Endothelial cell of hepatic sinusoid (primary cell): Measurements from ENCODE around the gene NDUFAF5.

ENCODE experiments used
- in situ Hi-C: cut with HindIII; loops from 2 replicates; pipeline ENCODE4 v1.10.0; 2017; ENCODE audit warnings: low sequenced_read_pairs

NDUFAF5 gene

DNA sequence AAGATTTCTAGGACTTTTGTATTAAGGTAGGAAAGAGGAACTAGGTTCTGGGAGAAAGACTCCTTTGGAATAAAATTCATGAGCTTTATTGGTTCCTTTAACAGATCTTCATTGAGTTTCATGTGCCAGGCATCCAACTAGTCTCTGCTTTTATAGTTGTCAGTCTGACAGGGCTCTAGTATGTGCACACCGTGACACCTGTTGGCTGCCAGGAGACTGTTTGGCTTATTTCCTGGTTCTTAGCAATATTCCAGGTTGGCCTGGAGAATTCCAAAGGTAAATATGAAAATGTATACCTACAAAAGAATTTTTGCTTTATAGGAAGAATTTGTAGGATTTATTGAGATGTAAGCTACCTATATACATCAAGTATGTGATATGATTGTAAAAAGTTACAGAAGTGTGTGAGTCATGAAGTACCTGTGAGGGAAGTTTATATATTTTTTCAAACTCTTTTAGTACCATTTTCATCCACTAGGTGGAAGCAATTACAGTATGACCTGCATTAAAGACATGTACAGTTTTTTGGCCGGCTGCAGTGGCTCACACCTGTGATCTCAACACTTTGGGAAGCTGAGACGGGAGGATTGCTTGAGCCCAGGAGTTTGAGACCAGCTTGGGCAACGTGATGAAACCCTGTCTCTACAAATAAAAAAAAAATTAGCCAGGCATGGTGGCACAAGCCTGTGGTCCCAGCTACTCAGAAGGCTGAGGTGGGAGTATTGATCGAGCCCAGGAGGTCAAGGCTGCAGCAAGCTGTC, 35.2 kb downstream of the NDUFAF5 start:
- in situ Hi-C loops: no loop called here

DNA sequence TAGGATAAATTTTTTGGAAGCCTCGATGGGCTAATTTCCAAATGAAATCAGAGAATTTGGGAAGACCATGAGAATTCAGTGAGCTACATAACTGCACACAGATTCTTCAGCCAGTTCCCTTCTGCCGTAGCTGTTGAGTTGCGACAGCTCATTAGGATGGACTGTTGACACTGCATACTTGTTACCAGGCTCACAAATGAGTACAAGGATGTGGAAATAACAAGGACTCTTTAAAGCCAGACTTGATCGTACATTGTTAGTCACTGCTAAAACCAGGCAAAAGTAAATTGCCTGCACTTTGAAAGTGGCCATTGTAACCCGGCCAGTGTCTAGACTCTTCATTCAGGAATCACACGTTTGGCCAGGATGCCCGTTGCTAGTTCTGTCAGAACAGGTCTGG, 37.0 kb downstream of the NDUFAF5 start:
- in situ Hi-C loops: no loop called here

- in situ Hi-C loops: no loop called here
Observed at GRCh38 chr20:13822459-13822858, 37.6 kb downstream of the NDUFAF5 start.

GRCh38 chr20:13824459-13824858, 39.6 kb downstream of the NDUFAF5 start:
- in situ Hi-C loops: no loop called here

GRCh38 chr20:13825465-13825864, 40.6 kb downstream of the NDUFAF5 start:
- in situ Hi-C loops: no loop called here

DNA sequence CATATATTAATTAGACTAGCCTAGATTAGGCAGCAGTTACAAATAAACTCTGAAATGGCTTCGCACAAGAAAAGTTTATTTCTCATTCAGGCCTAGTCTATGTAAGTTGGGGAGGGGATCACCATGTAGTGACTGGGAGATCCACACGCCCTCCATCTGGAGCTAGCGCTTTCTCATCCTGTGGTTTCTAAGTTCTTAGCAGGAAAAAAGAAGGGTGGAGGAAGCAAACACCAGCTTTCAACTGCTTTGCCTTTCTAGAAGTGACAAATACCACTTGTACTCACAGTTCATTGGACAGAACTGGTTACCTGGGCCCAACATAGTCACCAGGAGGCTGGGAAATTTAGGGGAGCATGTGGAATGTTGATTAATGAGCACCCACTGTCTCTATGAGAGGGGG, 46.6 kb downstream of the NDUFAF5 start:
- in situ Hi-C loops: no loop called here

DNA sequence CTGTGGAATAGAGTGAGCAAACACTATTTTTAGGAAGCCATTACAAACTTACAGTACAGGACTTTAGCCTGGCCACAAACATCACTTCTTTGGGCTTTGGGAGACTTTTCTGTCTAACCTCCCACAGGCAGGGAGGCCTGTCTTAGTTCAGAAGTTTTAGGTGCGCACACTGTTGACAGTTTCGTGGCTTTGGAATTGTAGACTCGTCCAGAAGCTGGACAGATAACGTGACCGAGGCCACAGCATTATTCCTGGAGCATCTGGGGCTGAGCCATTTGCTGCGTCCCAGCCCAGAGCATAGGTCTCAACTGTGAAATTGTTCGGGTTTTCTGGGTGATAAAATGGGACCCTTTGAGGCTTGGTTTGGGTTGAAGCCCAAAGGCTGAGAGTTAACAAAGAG, 53.8 kb downstream of the NDUFAF5 start:
- in situ Hi-C loops: no loop called here

- in situ Hi-C loops: loop anchor here (5.0 kb wide), 1 partner anchor 108 kb away; no protein-coding TSS in a partner anchor
Observed at GRCh38 chr20:13839421-13840092, 54.7 kb downstream of the NDUFAF5 start.

DNA sequence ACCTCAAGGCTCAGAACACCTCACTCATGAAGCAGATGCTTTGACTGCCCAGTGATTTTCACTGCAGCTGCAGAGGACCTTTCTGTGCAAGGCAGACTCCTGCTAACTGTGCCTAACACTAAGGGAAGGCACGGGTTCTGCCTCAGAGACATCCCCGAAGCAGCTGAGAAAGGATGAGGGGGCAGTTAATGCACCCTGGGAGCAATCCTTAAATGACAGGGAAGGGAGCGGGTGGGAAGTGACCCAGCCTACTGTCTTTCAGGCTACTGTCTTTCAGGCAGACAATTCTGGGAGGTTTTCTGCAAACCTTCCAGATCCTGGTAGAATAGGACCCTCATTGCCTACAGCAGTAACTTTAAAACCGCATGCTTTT, 55.3 kb downstream of the NDUFAF5 start:
- in situ Hi-C loops: loop anchor here (5.0 kb wide), 1 partner anchor 107 kb away; no protein-coding TSS in a partner anchor

DNA sequence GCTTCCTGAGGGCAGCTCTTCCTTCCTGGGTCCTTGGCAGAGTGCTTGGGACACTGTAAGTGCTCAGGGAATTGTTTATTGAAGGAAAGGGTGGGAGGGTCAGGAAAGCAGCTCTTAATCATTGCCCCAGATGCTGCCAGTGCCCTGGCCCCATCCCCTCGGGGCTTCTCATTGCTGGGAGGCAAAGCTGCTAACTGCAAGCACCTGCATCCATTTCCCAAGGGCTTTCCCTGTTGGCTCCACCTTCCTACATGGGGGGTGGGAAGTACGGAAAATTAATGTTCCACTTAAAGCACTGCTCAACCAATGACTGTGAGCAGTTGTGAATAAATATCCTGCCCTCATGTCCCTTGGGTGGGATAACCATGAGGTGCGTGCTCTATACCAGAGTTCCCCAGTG, 56.4 kb downstream of the NDUFAF5 start:
- in situ Hi-C loops: loop anchor here (5.0 kb wide), 1 partner anchor 106 kb away; no protein-coding TSS in a partner anchor

DNA sequence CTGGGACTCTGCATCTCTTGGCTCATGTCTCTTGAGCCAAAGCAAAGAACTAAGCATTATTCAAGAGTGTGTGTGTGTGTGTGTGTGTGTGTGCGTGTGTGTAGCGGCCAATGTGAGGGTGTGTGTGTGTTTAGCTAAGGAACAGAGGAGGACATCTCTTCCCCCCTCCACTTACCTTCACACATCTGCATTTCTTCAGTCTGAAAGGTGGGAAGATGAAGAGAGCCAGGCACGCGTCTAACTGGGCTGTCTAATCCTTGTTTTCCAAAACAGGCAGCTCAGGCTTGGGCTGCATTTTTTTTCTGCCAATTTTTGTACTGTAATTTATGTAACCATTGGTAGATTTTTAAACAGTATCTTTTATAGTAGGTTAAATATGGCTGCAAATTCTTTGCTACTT, 59.5 kb downstream of the NDUFAF5 start:
- in situ Hi-C loops: loop anchor here (5.0 kb wide), 1 partner anchor 103 kb away; no protein-coding TSS in a partner anchor

- in situ Hi-C loops: no loop called here
Observed at GRCh38 chr20:13851279-13851678, 66.5 kb downstream of the NDUFAF5 start.

DNA sequence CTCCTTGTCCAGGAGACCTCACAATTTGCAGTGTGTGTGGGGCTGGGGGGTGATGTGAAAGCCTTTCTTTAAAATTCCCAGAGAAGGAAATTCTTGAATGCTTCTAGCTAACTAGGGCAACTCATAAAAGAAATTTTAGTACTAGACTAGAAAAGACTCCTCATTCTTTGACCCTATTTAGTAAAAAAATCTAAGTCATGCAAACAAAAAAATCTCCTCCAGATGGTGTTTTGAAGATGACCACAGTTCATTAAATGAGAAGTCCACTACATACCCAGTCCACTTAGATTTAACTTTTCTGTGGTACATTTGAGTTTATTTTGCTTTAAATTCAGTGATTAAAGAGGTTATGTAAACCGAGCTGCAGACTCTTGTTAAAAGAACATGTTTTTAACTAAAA, 67.5 kb downstream of the NDUFAF5 start:
- in situ Hi-C loops: no loop called here

DNA sequence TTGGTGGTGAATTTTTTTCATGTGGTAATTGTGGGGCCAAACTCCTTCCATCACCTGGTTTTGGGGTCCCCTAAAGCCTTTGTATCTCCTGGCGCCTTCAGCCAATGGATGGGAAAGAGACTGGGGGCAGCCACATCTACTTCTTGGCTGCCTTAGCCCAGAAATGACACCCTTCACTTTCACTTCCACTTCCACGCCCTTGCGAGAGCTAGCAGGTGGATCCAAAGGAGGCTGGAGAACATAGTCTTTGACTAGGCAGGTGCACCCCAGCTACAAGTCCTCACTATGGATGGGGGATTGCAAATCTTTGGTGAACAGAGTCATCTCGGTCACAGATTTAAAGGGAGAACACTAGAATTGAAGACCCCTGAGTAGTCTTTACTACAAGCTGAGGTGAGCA, 70.8 kb downstream of the NDUFAF5 start:
- in situ Hi-C loops: no loop called here

DNA sequence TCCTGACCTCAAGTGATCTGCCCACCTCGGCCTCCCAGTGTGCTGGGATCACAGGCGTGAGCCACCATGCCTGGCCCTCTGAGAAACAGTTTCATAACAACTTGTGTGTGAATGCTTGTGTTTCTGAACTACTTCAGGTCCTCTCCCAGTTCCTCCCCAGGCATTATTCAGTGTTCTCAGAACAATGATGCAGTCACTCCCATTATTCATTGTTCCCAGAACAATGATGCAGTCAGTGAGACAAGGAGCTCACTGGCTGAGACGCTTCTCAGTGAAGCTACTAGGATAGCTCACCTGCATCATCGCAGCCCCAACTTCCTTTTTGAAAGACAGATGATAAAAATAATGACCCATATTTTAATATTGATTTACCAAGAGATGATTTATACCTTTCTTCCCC, 71.5 kb downstream of the NDUFAF5 start:
- in situ Hi-C loops: no loop called here

- in situ Hi-C loops: no loop called here
Observed at GRCh38 chr20:13857304-13857703, 72.5 kb downstream of the NDUFAF5 start.

DNA sequence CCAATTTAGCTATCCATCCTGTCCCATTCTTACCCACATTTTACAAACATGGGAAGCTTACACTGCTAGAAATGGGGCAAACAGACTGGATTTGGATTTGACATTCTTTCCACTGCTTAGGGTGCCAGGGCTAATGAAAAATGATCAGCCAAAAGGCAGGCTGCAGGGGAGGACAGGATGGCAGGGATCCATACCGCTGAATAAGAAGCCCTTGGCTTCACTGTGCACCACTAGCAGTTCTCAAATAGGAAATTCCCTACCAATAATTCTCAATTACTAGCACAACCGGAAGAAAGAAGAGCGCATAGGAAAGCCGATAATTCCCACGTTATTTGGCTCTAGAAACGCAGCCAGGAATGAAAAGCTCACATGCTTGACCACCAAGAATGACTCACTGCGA, 73.1 kb downstream of the NDUFAF5 start:
- in situ Hi-C loops: no loop called here

GRCh38 chr20:13858439-13858838, 73.6 kb downstream of the NDUFAF5 start:
- in situ Hi-C loops: no loop called here

DNA sequence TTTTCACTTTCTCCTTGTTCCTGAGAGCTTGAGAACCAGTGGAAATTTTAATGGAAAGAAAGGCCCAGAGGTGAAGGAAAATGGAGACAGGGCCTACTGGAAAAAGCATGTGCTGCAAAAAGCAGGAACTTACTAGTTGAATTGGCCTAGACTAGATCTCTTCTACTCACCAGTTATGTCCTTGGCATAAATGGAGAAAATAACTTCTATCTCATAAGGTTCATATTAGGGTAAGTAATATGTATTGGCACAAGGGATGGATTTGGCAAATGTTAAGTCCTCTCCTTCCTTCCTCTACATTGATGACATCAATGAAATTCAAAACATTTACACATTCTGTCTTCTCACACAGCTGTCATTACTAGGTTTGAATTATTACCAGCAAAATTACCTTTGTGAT, 74.0 kb downstream of the NDUFAF5 start:
- in situ Hi-C loops: no loop called here

GRCh38 chr20:13862245-13862644, 77.4 kb downstream of the NDUFAF5 start:
- in situ Hi-C loops: no loop called here

DNA sequence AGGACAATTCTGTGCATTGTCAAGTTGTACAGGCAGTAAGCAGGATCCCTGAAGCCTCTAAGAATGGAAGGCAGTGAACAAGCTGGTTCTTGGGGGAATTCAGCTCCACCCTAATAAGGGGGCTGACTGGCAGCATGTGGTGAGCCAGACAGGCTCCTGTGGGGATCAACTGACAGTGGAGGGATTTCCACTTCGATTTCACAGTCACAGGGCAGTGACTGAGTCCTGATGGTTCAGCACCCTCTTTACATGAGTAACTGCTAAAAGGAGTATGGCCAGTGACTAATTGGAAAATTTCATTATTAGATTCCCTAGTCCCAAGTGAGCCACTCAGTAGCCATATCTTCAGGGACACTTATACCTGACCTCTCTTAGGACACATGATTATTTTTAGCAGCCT, 78.4 kb downstream of the NDUFAF5 start:
- in situ Hi-C loops: no loop called here

DNA sequence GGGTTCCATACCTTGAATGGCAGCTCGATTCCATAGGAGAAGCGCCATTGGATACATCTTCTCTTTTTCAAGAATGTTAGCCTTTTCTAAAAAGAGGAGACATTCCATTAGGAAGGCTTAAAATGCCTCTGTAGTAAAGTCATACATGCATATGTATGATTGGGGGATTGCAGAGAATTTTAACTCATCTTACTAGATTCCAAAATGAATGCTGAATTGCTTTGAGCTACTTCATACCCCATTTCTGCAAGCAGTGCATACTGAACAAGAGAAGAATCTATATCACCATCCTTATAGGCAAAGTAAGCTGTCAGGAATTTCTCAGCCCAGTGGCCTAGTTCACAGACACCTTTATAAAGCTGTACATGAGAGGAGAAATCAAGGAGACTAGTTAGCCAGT, 80.3 kb downstream of the NDUFAF5 start:
- in situ Hi-C loops: no loop called here
